Panc1 (cell line): Measurements from ENCODE around the gene SLC44A4.

Experiments
- POLR2AphosphoS5 ChIP-seq: IDR thresholded peaks from 2 replicates; pipeline ENCODE4 v1.6.1; 2012; ENCODE audit warnings: mild to moderate bottlenecking, low read depth, low read length, moderate library complexity
- SIN3A ChIP-seq: IDR thresholded peaks from 2 replicates; pipeline ENCODE4 v1.6.1; 2012; ENCODE audit warnings: low read depth, mild to moderate bottlenecking, low read length, moderate library complexity, borderline replicate concordance; ENCODE audit not compliant: insufficient read depth
- TF ChIP-seq, protein P1 (sequence below): fragments of 450-650 bp; IDR thresholded peaks from 2 replicates; pipeline ENCODE4 v1.5.1; 2017; ENCODE audit warnings: mild to moderate bottlenecking

DNA sequence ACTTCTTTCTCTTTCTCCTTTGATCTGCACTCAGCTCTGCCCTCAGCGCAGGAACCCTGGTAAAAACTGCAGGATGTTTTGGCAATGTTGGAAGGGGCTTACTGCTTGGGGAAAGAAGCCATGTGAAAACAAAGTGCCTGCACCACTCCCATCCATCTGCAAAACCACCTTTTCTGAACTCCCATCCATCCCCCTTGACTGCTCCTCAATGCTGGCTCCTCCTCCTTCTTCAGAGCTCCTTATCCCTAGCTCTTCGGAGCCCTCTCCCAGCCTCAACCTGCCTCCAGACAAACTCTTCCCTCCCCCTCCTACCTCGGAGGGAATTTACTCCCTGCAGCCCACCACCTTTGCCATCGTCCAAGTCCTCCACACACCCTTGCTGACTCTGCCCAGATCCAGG is 27.3 kb upstream of the SLC44A4 start:
- TF ChIP-seq, protein P1, sequence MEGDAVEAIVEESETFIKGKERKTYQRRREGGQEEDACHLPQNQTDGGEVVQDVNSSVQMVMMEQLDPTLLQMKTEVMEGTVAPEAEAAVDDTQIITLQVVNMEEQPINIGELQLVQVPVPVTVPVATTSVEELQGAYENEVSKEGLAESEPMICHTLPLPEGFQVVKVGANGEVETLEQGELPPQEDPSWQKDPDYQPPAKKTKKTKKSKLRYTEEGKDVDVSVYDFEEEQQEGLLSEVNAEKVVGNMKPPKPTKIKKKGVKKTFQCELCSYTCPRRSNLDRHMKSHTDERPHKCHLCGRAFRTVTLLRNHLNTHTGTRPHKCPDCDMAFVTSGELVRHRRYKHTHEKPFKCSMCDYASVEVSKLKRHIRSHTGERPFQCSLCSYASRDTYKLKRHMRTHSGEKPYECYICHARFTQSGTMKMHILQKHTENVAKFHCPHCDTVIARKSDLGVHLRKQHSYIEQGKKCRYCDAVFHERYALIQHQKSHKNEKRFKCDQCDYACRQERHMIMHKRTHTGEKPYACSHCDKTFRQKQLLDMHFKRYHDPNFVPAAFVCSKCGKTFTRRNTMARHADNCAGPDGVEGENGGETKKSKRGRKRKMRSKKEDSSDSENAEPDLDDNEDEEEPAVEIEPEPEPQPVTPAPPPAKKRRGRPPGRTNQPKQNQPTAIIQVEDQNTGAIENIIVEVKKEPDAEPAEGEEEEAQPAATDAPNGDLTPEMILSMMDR = no peak
- TF ChIP-seq POLR2AphosphoS5 (no peak), SIN3A (no peak)
